ENCODE measurements around the gene CDKN2A.

CDKN2A gene

DNA sequence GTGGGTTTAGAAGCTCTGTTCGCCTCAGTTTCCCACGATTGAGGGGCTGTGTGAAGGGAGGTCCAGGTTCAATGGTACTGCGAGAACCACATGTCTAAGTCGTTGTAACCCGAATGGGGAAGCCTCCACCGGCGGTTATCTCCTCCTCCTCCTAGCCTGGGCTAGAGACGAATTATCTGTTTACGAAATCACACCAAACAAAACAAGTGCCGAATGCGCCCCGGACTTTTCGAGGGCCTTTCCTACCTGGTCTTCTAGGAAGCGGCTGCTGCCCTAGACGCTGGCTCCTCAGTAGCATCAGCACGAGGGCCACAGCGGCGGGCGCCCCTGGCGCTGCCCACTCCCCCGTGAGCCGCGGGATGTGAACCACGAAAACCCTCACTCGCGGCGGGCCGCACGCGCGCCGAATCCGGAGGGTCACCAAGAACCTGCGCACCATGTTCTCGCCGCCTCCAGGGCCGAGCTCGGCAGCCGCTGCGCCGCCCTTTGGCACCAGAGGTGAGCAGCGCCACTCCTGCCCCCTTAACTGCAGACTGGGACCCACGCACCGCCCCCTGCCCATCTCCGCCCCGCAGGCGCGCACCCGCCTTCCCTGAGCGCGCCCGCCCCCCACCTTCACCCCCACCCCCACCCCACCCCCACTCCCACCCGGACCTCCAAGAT is at the start of gene CDKN2A:
Gene CDKN2A, minus strand, starts transcription at position 500 of the 663 bp plus-strand sequence.
- no peak for DNase-seq (ENCODE audit: low read depth in 2 of 2)

DNA sequence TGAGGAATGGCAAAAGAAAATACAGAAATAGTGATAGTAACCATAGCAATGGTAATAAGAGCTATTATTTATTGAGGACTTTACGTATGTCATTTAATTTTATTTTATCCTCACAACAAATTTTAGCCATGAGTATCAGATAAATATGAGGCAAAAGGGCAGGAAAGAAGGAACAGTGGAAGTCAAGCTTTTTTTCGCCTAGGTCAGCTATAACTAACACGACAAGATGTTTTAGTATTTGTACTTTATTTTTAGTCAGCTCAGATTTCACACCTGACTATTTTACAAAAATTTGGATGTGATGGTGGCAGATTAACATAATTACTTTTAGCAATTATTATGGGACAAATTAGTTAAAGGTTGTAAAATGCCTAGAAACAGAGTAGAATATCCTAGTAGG is 49.7 kb upstream of the CDKN2A start:
- no peak for DNase-seq (ENCODE audit: low read depth in 2 of 2)

DNA sequence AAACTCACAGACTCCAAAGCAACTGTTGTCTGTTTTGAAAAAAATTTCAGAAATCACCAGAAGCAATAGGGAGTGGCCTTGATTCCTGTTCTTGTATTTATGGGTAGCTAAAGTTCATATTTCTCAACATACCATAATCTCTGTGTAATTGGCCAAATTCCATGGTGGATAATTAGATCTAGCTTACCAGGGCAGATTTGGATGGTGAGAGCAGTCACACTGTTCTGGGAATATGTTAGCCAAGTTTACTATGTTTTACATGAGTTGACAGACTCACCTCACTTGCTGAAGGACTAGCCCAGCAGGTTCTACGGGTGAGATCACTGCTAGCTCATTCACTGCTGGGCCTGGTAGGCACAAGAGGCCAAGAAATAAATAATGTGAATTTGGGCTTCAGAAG is 47.6 kb upstream of the CDKN2A start:
- no peak for DNase-seq (ENCODE audit: low read depth in 2 of 2)

DNA sequence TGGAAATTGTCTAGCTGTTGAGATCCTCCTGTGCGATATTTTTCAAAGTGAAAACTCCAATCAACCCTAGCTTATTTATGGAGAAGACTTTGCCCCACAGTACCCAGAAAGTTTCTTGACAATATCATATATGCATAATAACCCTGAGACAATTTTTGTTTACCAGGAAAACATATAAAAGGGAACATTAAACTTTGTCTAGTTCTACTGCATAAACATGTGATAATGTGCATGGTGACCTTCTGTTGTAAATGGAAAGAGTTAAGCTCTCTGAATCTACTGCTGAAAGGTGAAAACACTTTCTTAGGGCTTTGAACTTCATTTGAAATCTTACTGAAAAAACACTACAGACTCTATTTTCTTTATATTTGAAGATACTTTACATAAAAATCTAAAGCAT is 47.2 kb upstream of the CDKN2A start:
- DNase-seq (ENCODE audit: low read depth in 2 of 2): no peak

GRCh38 chr9:22040760-22041159 is 46.6 kb upstream of the CDKN2A start:
- no peak for DNase-seq (ENCODE audit: low read depth in 2 of 2)

GRCh38 chr9:22039258-22039657 is 45.1 kb upstream of the CDKN2A start:
- no peak for DNase-seq (ENCODE audit: low read depth in 2 of 2)

- no peak for DNase-seq (ENCODE audit: low read depth in 2 of 2)
Measured at GRCh38 chr9:22037954-22038690, 43.9 kb upstream of the CDKN2A start.

- no peak for DNase-seq (ENCODE audit: low read depth in 2 of 2)
Measured at GRCh38 chr9:22036866-22037626, 42.9 kb upstream of the CDKN2A start.

- no peak for DNase-seq (ENCODE audit: low read depth in 2 of 2)
Measured at GRCh38 chr9:22035591-22036011, 41.4 kb upstream of the CDKN2A start.

GRCh38 chr9:22033012-22033630 is 38.9 kb upstream of the CDKN2A start:
- DNase-seq (ENCODE audit: low read depth in 2 of 2): no peak

- no peak for DNase-seq (ENCODE audit: low read depth in 2 of 2)
Measured at GRCh38 chr9:22031655-22032411, 37.6 kb upstream of the CDKN2A start.

GRCh38 chr9:22030101-22030598 is 36.0 kb upstream of the CDKN2A start:
- DNase-seq (ENCODE audit: low read depth in 2 of 2): no peak

DNA sequence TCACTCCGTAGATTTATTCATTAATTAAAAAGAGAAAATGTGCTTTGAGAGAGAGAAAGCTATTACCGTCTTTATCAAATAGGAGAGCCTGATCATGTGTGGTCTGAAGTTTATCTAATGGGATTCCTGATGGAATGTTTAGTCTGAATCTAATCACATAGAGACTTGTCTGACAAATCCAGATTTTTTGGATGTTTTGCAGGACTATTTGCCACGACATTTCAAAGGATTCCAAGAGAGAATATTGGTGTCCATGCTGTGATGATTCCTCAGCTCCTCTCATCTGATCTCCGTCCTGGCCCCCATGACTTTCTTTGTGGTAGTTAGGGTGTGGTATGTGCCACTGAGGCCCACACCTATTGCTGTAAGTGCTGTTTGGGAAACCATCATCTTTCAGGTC is 35.0 kb upstream of the CDKN2A start:
- DNase-seq (ENCODE audit: low read depth in 2 of 2): no peak

DNA sequence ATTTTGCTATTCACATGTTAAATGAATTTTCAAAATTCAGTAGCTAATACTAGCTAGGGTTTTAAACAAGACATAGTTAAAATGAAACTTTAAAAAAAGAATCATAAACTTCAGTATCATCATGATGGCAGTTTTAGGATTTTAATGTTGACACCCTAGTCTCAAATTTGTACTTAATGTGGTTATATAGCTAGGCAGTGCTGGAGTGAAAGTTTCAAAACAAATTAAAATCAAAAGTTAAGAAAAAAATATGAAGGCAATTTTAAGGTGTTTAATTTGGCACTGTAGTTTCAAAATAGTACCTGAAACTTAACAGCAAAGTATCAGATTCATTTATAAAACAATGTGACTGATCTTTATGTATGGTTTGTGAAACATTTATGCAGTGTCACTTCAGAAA is 34.2 kb upstream of the CDKN2A start:
- no peak for DNase-seq (ENCODE audit: low read depth in 2 of 2)

GRCh38 chr9:22026696-22027095 is 32.5 kb upstream of the CDKN2A start:
- no peak for DNase-seq (ENCODE audit: low read depth in 2 of 2)

- no peak for DNase-seq (ENCODE audit: low read depth in 2 of 2)
Measured at GRCh38 chr9:22022396-22022795, 28.2 kb upstream of the CDKN2A start.

DNA sequence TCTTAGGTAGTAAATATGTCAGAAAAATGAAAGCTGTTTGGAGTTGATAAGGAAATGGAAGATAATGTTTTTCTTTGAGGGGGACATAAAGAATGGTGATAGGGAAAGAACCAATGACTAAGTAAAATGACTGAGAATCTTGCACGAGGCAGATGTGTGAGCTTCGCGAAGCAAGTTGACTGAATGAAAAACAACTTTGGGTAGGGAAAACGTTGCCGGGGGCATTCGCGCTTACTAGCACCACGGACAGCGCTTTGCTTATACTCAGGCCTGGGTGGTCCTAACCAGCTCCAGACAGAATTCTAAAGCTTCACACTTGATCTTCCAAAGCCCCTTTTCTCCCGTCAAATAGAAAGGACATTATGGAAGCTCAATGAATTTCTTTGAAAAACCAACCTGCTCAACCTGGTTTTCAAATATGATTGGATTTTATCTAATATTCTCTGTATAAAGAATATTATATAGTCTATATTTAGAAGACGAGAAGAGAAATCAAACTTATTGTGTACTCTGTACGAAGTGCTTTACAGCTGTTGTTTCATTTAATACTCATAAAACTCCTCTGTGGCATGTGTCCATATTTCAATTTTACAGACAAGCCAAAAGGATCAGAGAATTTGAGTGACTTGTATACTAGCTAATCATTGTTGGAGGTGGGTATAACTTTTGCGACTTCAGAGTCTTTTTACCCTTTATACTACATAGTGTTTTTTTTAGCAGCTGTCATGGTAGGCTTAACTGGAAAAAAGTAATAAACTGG is 16.9 kb upstream of the CDKN2A start:
- no peak for DNase-seq (ENCODE audit: low read depth in 2 of 2)

DNA sequence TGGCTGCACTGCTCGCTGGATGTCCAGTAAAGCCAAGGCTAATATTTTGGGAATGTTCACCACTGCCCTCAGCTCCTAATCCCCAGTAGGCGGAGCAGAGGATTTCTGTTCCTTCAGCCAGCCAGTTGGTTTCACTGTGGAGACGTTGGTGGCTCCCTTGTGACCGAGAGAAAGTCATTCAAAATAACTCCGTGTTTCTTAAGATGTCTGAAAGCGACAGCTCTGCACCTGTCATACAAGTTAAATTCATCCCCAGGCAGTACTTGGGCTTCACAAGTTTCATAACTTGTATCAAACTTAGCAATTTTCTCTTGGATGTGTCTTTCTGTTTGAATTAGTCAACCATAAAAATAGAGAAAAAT is 15.3 kb upstream of the CDKN2A start:
- DNase-seq (ENCODE audit: low read depth in 2 of 2): no peak

- no peak for DNase-seq (ENCODE audit: low read depth in 2 of 2)
Measured at GRCh38 chr9:22008717-22009505, 14.7 kb upstream of the CDKN2A start, which contains the start of gene CDKN2B. Gene CDKN2B (minus strand): TSS chr9:22009305. CDS start chr9:22008953, 352 bp downstream.

- no peak for DNase-seq (ENCODE audit: low read depth in 2 of 2)
Measured at GRCh38 chr9:22008384-22008716, 14.2 kb upstream of the CDKN2A start.
